ENCODE results near the gene MYMX. TPM values are rescaled to one million over a fixed set of nuclear protein-coding genes. Genes with fewer than 3 reads are reported as not detected.

Gene MYMX
- polyA plus RNA-seq, 1 donor from 2014 or later, result not detected

GRCh38 chr6:44176130-44176761, 40.5 kb upstream of the MYMX start:
- Histone ChIP-seq H3K79me2 (replicated peaks; ENCODE audit: insufficient read depth, low read length) (no peaks in the 10 kb centered on the region), H3K9me3 (ENCODE audit: low read length) (no peaks in the 10 kb centered on the region), H3K27ac (ENCODE audit: low read length) (no peak overlapping the region), H3K9ac (ENCODE audit: low read length) (no peak overlapping the region), H2AFZ (ENCODE audit: low read depth, low read length) (no peak overlapping the region), H4K20me1 (ENCODE audit: insufficient read depth) (no peaks in the 10 kb centered on the region), H3K36me3 (ENCODE audit: insufficient read depth, low read length) (no peaks in the 10 kb centered on the region), H3K9me2 (ENCODE audit: insufficient read depth, low read length) (no peaks in the 10 kb centered on the region), H3K4me2 (ENCODE audit: low read length) (no peak overlapping the region), H3K27me3 (ENCODE audit: insufficient read depth, low read depth, low read length) (no peaks in the 10 kb centered on the region), H3K4me3 (ENCODE audit: low read length) (no peak overlapping the region), H3F3A (ENCODE audit: insufficient read depth, low read length, poor library complexity, severe bottlenecking) (no peaks in the 10 kb centered on the region)
- TF ChIP-seq SMC3 (conservative IDR thresholded peaks at IDR 0.05; ENCODE audit: poor library complexity) (no peak), POLR2AphosphoS5 (IDR thresholded peaks at IDR 0.05) (no peak)

- H3F3A ChIP-seq (ENCODE audit: insufficient read depth, low read length, poor library complexity, severe bottlenecking), result no peaks in the 10 kb centered on the region
- no peak overlapping the region for H2AFZ ChIP-seq (ENCODE audit: low read depth, low read length)
- H3K27ac ChIP-seq (ENCODE audit: low read length), result no peak overlapping the region
- H4K20me1 ChIP-seq (ENCODE audit: insufficient read depth), result no peaks in the 10 kb centered on the region
- H3K9me2 ChIP-seq (ENCODE audit: insufficient read depth, low read length), result no peaks in the 10 kb centered on the region
- no peak overlapping the region for H3K4me2 ChIP-seq (ENCODE audit: low read length)
- no peaks in the 10 kb centered on the region for H3K9me3 ChIP-seq (ENCODE audit: low read length)
- TF ChIP-seq EZH2 (IDR thresholded peaks at IDR 0.05; ENCODE audit: borderline replicate concordance, insufficient read depth, low read length, poor library complexity, severe bottlenecking) (no peak), POLR2AphosphoS5 (IDR thresholded peaks at IDR 0.05) (no peak), MXI1 (conservative IDR thresholded peaks at IDR 0.05; ENCODE audit: poor library complexity, severe bottlenecking) (no peak), REST (IDR thresholded peaks at IDR 0.05; ENCODE audit: borderline replicate concordance) (no peak), SMC3 (conservative IDR thresholded peaks at IDR 0.05; ENCODE audit: poor library complexity) (no peak), EP300 (conservative IDR thresholded peaks at IDR 0.05; ENCODE audit: poor library complexity, severe bottlenecking) (no peak), TAF1 (IDR thresholded peaks at IDR 0.05; ENCODE audit: low read depth) (no peak), RAD21 (conservative IDR thresholded peaks at IDR 0.05) (no peak), CTCF (IDR thresholded peaks at IDR 0.05; ENCODE audit: poor library complexity, severe bottlenecking) (no peak)
- H3K36me3 ChIP-seq (ENCODE audit: insufficient read depth, low read length), result no peaks in the 10 kb centered on the region
- no peaks in the 10 kb centered on the region for H3K27me3 ChIP-seq (ENCODE audit: insufficient read depth, low read depth, low read length)
- no peak overlapping the region for H3K9ac ChIP-seq (ENCODE audit: low read length)
- no peak overlapping the region for H3K4me3 ChIP-seq (ENCODE audit: low read length)
- no peaks in the 10 kb centered on the region for H3K79me2 ChIP-seq (replicated peaks; ENCODE audit: insufficient read depth, low read length)
Measured at GRCh38 chr6:44176762-44177509, 39.8 kb upstream of the MYMX start.

Measured in neural cell (in vitro differentiated cells).